Nephron progenitor cell (in vitro differentiated cells): ENCODE results near the gene SEC22A.

Experiments used
- DNase-seq: peaks from one replicate; pipeline ENCODE4 v3.0.0; 2021
- H3K27ac Mint-ChIP-seq: 2 replicates; pipeline ENCODE4 v1.8.0; 2021; ENCODE audit warnings: mild to moderate bottlenecking, moderate library complexity, mixed read lengths
- H3K27me3 Mint-ChIP-seq: 2 replicates; pipeline ENCODE4 v1.8.0; 2021; ENCODE audit warnings: mild to moderate bottlenecking, low read depth, mixed read lengths; ENCODE audit not compliant: poor library complexity
- H3K36me3 Mint-ChIP-seq: 2 replicates; pipeline ENCODE4 v1.8.0; 2021; ENCODE audit warnings: low read depth, mixed read lengths
- H3K4me1 Mint-ChIP-seq: 2 replicates; pipeline ENCODE4 v1.8.0; 2021; ENCODE audit warnings: mixed read lengths
- H3K4me3 Mint-ChIP-seq: 2 replicates; pipeline ENCODE4 v1.8.0; 2021; ENCODE audit warnings: mild to moderate bottlenecking, moderate library complexity, mixed read lengths
- H3K9me3 Mint-ChIP-seq: 2 replicates; pipeline ENCODE4 v1.8.0; 2021; ENCODE audit warnings: mild to moderate bottlenecking, moderate library complexity, mixed read lengths
- CTCF ChIP-seq: fragments of 200-600 bp; sonication (generic); IDR thresholded peaks from 2 replicates; pipeline ENCODE4 v1.5.0; 2021; ENCODE audit warnings: antibody characterized with exemption

Gene SEC22A

DNA sequence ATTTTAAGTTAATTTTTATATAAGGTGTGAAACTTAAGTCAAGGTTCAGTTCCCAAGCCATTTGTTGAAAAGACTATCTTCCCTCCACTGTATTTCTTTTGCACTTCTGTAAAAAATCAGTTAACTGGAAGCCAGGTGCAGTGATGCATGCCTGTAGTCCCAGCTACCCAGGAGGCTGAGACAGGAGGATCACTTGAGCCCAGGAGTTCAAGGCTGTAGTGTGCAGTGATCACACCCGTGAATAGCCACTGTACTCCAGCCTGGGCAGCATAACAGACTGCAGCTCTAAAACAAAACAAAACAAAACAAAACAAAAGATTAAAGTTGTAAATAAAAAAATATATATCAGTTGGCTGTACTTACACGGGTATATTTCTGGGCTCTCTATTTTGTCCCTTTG lies 33.1 kb upstream of the SEC22A start:
- Mint-ChIP-seq H3K27me3 (no peaks in the 10 kb centered on the region), H3K9me3 (peaks cover 21% of the 10 kb centered on the region), H3K27ac (no peak overlapping the region), H3K4me1 (peaks cover 9% of the 10 kb centered on the region), H3K36me3 (peaks cover 39% of the 10 kb centered on the region), H3K4me3 (no peak overlapping the region)
- no peak for DNase-seq
- no peak for TF ChIP-seq CTCF

DNA sequence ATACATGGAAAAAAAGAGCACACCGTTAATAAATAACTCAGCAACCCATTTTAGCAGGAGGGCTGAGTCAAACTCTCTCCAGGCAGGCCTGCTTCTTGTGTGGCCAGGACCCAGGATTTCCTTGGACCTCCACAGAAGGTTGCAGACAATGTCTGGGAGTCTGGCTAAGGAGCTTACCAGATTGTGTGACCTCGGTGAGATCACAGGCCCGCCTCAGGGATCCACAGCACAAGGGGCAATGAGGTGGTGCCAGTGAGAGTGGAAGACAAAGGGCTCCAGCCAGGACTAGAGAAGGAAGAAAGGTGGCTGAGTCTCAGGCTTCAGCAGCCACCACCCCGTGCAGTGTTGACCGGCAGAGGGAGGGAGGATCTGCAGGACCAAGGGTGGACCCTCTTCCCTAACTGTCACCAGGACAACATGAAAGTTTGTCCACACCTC lies 32.2 kb upstream of the SEC22A start:
- no peak for DNase-seq
- peaks cover 21% of the 10 kb centered on the region for H3K9me3 Mint-ChIP-seq
- peaks cover 9% of the 10 kb centered on the region for H3K4me1 Mint-ChIP-seq
- H3K36me3 Mint-ChIP-seq = peaks cover 35% of the 10 kb centered on the region
- TF ChIP-seq CTCF = no peak
- no peak overlapping the region for H3K4me3 Mint-ChIP-seq
- H3K27me3 Mint-ChIP-seq = no peaks in the 10 kb centered on the region
- H3K27ac Mint-ChIP-seq = no peak overlapping the region

DNA sequence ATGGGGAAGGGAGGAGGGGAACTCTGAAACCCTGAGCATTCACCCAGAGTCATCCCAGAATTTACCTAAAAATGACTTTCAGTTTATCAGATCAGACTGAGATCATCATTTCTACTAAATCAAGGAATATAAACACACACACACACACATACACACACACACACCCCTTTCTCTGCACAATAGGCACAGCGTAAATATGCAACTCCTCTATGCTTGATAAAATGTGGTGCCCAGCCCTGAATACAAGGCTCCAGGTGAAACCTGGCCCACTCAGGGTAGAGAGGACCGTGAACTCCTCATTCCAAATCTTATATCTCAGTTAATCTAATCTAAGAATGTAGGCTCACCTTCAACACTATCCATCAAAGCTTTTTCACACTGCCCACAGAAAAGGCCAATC lies 31.8 kb upstream of the SEC22A start:
- DNase-seq = no peak
- no peak overlapping the region for H3K27ac Mint-ChIP-seq
- H3K36me3 Mint-ChIP-seq = peaks cover 30% of the 10 kb centered on the region
- peaks cover 18% of the 10 kb centered on the region for H3K9me3 Mint-ChIP-seq
- H3K4me3 Mint-ChIP-seq = no peak overlapping the region
- H3K4me1 Mint-ChIP-seq = peaks cover 9% of the 10 kb centered on the region
- no peak for TF ChIP-seq CTCF
- H3K27me3 Mint-ChIP-seq = no peaks in the 10 kb centered on the region

GRCh38 chr3:123180791-123181190 lies 21.0 kb upstream of the SEC22A start:
- Mint-ChIP-seq H3K4me3 (no peak overlapping the region), H3K4me1 (no peaks in the 10 kb centered on the region), H3K27ac (no peak overlapping the region), H3K27me3 (peaks cover 8% of the 10 kb centered on the region), H3K36me3 (no peaks in the 10 kb centered on the region), H3K9me3 (no peaks in the 10 kb centered on the region)
- no peak for TF ChIP-seq CTCF
- no peak for DNase-seq

- Mint-ChIP-seq H3K27me3 (peaks cover 9% of the 10 kb centered on the region), H3K4me1 (no peaks in the 10 kb centered on the region), H3K27ac (no peak overlapping the region), H3K36me3 (no peaks in the 10 kb centered on the region), H3K4me3 (no peak overlapping the region), H3K9me3 (no peaks in the 10 kb centered on the region)
- no peak for TF ChIP-seq CTCF
- DNase-seq = no peak
These were observed 15.0 kb upstream of the SEC22A start for GRCh38 chr3:123186695-123187094.

DNA sequence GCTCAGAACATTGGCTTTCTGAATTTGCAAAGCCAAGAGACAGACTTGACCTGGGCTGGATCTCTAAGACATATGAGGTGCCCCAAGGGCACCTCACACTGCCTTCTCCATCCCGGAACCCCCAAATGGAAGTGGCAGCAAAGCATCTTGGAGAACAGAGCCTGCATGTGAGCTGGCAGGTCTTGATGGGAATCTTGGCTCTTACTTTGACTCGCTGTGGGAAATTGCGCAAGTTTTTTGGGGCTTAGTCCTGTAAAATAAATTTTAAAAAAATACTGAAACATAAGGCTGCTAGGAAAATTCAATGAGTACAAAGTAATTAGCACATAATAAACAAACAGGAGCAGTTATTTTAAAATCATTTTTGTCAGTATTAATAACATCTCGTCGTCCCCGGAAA lies 13.7 kb upstream of the SEC22A start:
- DNase-seq = no peak
- peaks cover 11% of the 10 kb centered on the region for H3K27me3 Mint-ChIP-seq
- H3K4me1 Mint-ChIP-seq = no peaks in the 10 kb centered on the region
- H3K36me3 Mint-ChIP-seq = no peaks in the 10 kb centered on the region
- TF ChIP-seq CTCF = no peak
- H3K27ac Mint-ChIP-seq = no peak overlapping the region
- H3K9me3 Mint-ChIP-seq = no peaks in the 10 kb centered on the region
- no peak overlapping the region for H3K4me3 Mint-ChIP-seq
